Measurements from ENCODE around the gene ETNK1.

- no peak for TF ChIP-seq CTCF (IDR thresholded peaks at IDR 0.05; ENCODE audit: poor library complexity)
- no peak for TF ChIP-seq EZH2 (IDR thresholded peaks at IDR 0.05; ENCODE audit: borderline replicate concordance)
Observed at GRCh38 chr12:22692964-22693555, 68.1 kb downstream of the ETNK1 start.
